ENCODE measurements around the gene SETBP1. TPM values are rescaled to one million over a fixed set of nuclear protein-coding genes. Genes with fewer than 3 reads are reported as not detected.

The SETBP1 gene
- total and polyA plus RNA-seq, 2 of the 13 experiments (the other 11 are each of a cell fraction or from before 2014, with no cell fraction given), result 0.18 to 0.65 TPM

GRCh38 chr18:44960580-44960979, 279.9 kb downstream of the SETBP1 start (continued):
- no peak for TF ChIP-seq ZBTB33 (CRISPR knock-in tag; IDR thresholded peaks at IDR 0.05)
- no peak for TF ChIP-seq CEBPZ (IDR thresholded peaks at IDR 0.05; ENCODE audit: low read length)
- no peak for TF ChIP-seq AGO2 (optimal IDR thresholded peaks at IDR 0.05; ENCODE audit: low read depth, low read length)
- TF ChIP-seq ZFX (CRISPR knock-in tag; IDR thresholded peaks at IDR 0.05; ENCODE audit: low read depth), result no peak
- TF ChIP-seq NFE2L2 (IDR thresholded peaks at IDR 0.05; ENCODE audit: low read length), result no peak
- no peak for TF ChIP-seq ZNF317 (CRISPR knock-in tag; IDR thresholded peaks at IDR 0.05)
- no peak for TF ChIP-seq MED13 (CRISPR knock-in tag; IDR thresholded peaks at IDR 0.05)
- no peak for TF ChIP-seq ZNF382 (CRISPR knock-in tag; IDR thresholded peaks at IDR 0.05; ENCODE audit: borderline replicate concordance)
- no peak for TF ChIP-seq ZNF562 (CRISPR knock-in tag; IDR thresholded peaks at IDR 0.05; ENCODE audit: borderline replicate concordance)
